Muscle layer of duodenum (tissue), 2 donors: ENCODE results near the gene ONECUT2.

Experiments used
- H3K27ac ChIP-seq: one replicate; pipeline ENCODE4 v1.7.0; 2013; ENCODE audit warnings: mild to moderate bottlenecking, low read length
- H3K27me3 ChIP-seq: one replicate; pipeline ENCODE4 v1.7.0; 2013; ENCODE audit warnings: low read depth, mild to moderate bottlenecking, control low read depth, low read length
- H3K36me3 ChIP-seq, 2 donors: one replicate each; pipeline ENCODE4 v1.7.0; 2013; ENCODE audit warnings: low read length in 2 of 2, control low read depth in 1 of 2, mild to moderate bottlenecking in 1 of 2; ENCODE audit not compliant: insufficient read depth in 2 of 2, control insufficient read depth in 1 of 2
- H3K4me1 ChIP-seq, 2 donors: one replicate each; pipeline ENCODE4 v1.7.0; 2013; ENCODE audit warnings: low read length in 2 of 2, mild to moderate bottlenecking in 2 of 2, control low read depth in 1 of 2, moderate library complexity in 1 of 2; ENCODE audit not compliant: insufficient read depth in 2 of 2, control insufficient read depth in 1 of 2
- H3K4me3 ChIP-seq, 2 donors: one replicate each; pipeline ENCODE4 v1.7.0; 2013; ENCODE audit warnings: low read length in 2 of 2, low read depth in 1 of 2, mild to moderate bottlenecking in 1 of 2
- H3K9me3 ChIP-seq, 2 donors: one replicate each; pipeline ENCODE4 v1.7.0; 2013; ENCODE audit warnings: low read length in 2 of 2, control low read depth in 1 of 2, mild to moderate bottlenecking in 1 of 2; ENCODE audit not compliant: control insufficient read depth in 1 of 2
- donor health status: healthy.

ONECUT2 gene

GRCh38 chr18:57461652-57462269, 26.6 kb downstream of the ONECUT2 start:
- Histone ChIP-seq H3K27me3 (no peaks in the 10 kb centered on the region), H3K4me3 (no peak overlapping the region), H3K9me3 (no peaks in the 10 kb centered on the region), H3K4me1 (peaks cover 0 to 4% of the 10 kb centered on the region in 2 donors), H3K27ac (no peak overlapping the region), H3K36me3 (no peaks in the 10 kb centered on the region)

- Histone ChIP-seq H3K4me3 (no peak overlapping the region), H3K36me3 (no peaks in the 10 kb centered on the region), H3K4me1 (peaks cover 0 to 5% of the 10 kb centered on the region in 2 donors), H3K27me3 (no peaks in the 10 kb centered on the region), H3K9me3 (no peaks in the 10 kb centered on the region), H3K27ac (no peak overlapping the region)
These were observed 31.1 kb downstream of the ONECUT2 start for GRCh38 chr18:57466307-57466706.

GRCh38 chr18:57466745-57467409, 31.7 kb downstream of the ONECUT2 start:
- no peak overlapping the region for H3K27ac ChIP-seq
- no peaks in the 10 kb centered on the region for H3K27me3 ChIP-seq
- no peaks in the 10 kb centered on the region for H3K9me3 ChIP-seq
- no peaks in the 10 kb centered on the region for H3K36me3 ChIP-seq
- no peak overlapping the region for H3K4me3 ChIP-seq
- H3K4me1 ChIP-seq: peaks cover 0 to 5% of the 10 kb centered on the region in 2 donors

- no peaks in the 10 kb centered on the region for H3K36me3 ChIP-seq
- peaks cover 0 to 5% of the 10 kb centered on the region in 2 donors for H3K4me1 ChIP-seq
- no peaks in the 10 kb centered on the region for H3K9me3 ChIP-seq
- no peaks in the 10 kb centered on the region for H3K27me3 ChIP-seq
- H3K4me3 ChIP-seq: no peak overlapping the region
- H3K27ac ChIP-seq: no peak overlapping the region
These were observed 34.7 kb downstream of the ONECUT2 start for GRCh38 chr18:57469884-57470283.

- Histone ChIP-seq H3K9me3 (no peaks in the 10 kb centered on the region), H3K27ac (no peak overlapping the region), H3K4me1 (no peaks in the 10 kb centered on the region), H3K27me3 (no peaks in the 10 kb centered on the region), H3K4me3 (no peak overlapping the region), H3K36me3 (no peaks in the 10 kb centered on the region)
These were observed 40.2 kb downstream of the ONECUT2 start for GRCh38 chr18:57475408-57475807.

GRCh38 chr18:57475903-57476302, 40.7 kb downstream of the ONECUT2 start:
- H3K36me3 ChIP-seq: no peaks in the 10 kb centered on the region
- no peaks in the 10 kb centered on the region for H3K27me3 ChIP-seq
- H3K4me3 ChIP-seq: no peak overlapping the region
- no peaks in the 10 kb centered on the region for H3K9me3 ChIP-seq
- no peak overlapping the region for H3K27ac ChIP-seq
- H3K4me1 ChIP-seq: no peaks in the 10 kb centered on the region

- Histone ChIP-seq H3K4me1 (no peaks in the 10 kb centered on the region), H3K9me3 (no peaks in the 10 kb centered on the region), H3K27ac (no peak overlapping the region), H3K36me3 (no peaks in the 10 kb centered on the region), H3K27me3 (no peaks in the 10 kb centered on the region), H3K4me3 (no peak overlapping the region)
These were observed 45.6 kb downstream of the ONECUT2 start for GRCh38 chr18:57480733-57481132.

- H3K9me3 ChIP-seq: no peaks in the 10 kb centered on the region
- no peak overlapping the region for H3K27ac ChIP-seq
- H3K36me3 ChIP-seq: no peaks in the 10 kb centered on the region
- H3K4me3 ChIP-seq: no peak overlapping the region
- no peaks in the 10 kb centered on the region for H3K27me3 ChIP-seq
- H3K4me1 ChIP-seq: no peaks in the 10 kb centered on the region
These were observed 62.5 kb downstream of the ONECUT2 start for GRCh38 chr18:57497372-57498294.

- H3K27ac ChIP-seq: no peak overlapping the region
These were observed 63.6 kb downstream of the ONECUT2 start for GRCh38 chr18:57498682-57499256.

GRCh38 chr18:57502624-57503023, 67.5 kb downstream of the ONECUT2 start:
- Histone ChIP-seq H3K36me3 (no peaks in the 10 kb centered on the region), H3K4me3 (no peak overlapping the region), H3K27me3 (no peaks in the 10 kb centered on the region), H3K4me1 (no peaks in the 10 kb centered on the region), H3K9me3 (no peaks in the 10 kb centered on the region), H3K27ac (no peak overlapping the region)

More at GRCh38 chr18:57498682-57499256, 63.6 kb downstream of the ONECUT2 start:
- Histone ChIP-seq H3K9me3 (no peaks in the 10 kb centered on the region), H3K27me3 (no peaks in the 10 kb centered on the region), H3K4me3 (no peak overlapping the region), H3K36me3 (no peaks in the 10 kb centered on the region), H3K4me1 (no peaks in the 10 kb centered on the region)

- H3K9me3 ChIP-seq: no peaks in the 10 kb centered on the region
These were observed 70.1 kb downstream of the ONECUT2 start for GRCh38 chr18:57505231-57505630.

More at GRCh38 chr18:57505231-57505630, 70.1 kb downstream of the ONECUT2 start:
- no peaks in the 10 kb centered on the region for H3K4me1 ChIP-seq
- H3K27me3 ChIP-seq: no peaks in the 10 kb centered on the region
- H3K4me3 ChIP-seq: no peak overlapping the region
- no peak overlapping the region for H3K27ac ChIP-seq
- no peaks in the 10 kb centered on the region for H3K36me3 ChIP-seq
